ENCODE measurements around the gene PRDM15.

The PRDM15 gene

GRCh38 chr21:41869771-41870170, 9.4 kb downstream of the PRDM15 start:
- CTCF ChIA-PET = no interaction called here
- DNase-seq (ENCODE audit: extremely low spot score) = no peak
- no peak for TF ChIP-seq CTCF (IDR thresholded peaks at IDR 0.05; ENCODE audit: control extremely low read depth, extremely low read depth, low read depth, missing control alignments)
- POLR2A ChIA-PET = no interaction called here

DNA sequence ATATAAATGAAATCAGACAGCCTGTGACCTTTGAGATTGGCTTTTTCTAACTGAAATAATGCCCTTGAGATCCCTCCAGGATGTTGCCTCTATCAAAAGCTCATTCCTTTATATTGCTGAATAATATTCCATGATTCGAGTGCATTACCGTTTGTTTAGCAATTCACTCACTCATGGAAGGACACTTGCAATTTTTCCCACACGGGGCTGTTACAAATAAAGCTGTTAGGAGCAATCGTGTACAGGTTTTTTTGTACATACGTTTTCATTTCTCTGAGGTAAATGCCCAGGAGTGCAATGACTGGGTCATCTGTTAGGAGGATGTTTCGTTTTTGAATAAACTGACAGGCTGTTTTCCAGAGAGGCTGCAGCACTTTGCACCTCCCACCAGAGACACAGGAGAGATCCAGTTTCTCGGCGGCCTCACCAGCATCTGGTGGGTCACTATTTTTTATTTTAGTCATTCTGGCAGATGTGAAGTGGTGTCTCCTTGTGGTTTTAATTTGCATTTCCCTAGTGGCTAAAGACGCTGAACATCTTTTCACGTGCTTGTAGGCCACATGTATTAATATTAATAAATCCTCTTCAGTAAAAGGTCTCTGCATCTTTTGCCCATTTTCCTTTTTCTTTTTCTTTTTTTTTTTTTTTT, 11.0 kb downstream of the PRDM15 start:
- ChIA-PET POLR2A (interaction anchor here (0.7 kb wide), 1 partner anchor 35 kb away, joined by 7 read pairs; no protein-coding TSS in a partner anchor), CTCF (interaction anchor here (1.0 to 2.4 kb wide), 4 partner anchors 10 to 52 kb away, joined by 3 to 12 read pairs (median 4); no protein-coding TSS in a partner anchor)
- no peak for TF ChIP-seq CTCF (IDR thresholded peaks at IDR 0.05; ENCODE audit: control extremely low read depth, extremely low read depth, low read depth, missing control alignments)
- peak; percentile 63 for DNase-seq (ENCODE audit: extremely low spot score)

GRCh38 chr21:41867313-41867712, 11.8 kb downstream of the PRDM15 start:
- TF ChIP-seq CTCF (IDR thresholded peaks at IDR 0.05; ENCODE audit: control extremely low read depth, extremely low read depth, low read depth, missing control alignments) = no peak
- CTCF ChIA-PET = interaction anchor here (1.0 to 2.4 kb wide), 4 partner anchors 10 to 51 kb away, joined by 3 to 12 read pairs (median 4); no protein-coding TSS in a partner anchor
- DNase-seq (ENCODE audit: extremely low spot score) = no peak
- POLR2A ChIA-PET = no interaction called here

- CTCF ChIA-PET = interaction anchor here (1.3 to 2.4 kb wide), 2 partner anchors 11 to 50 kb away, joined by 6 to 12 read pairs; no protein-coding TSS in a partner anchor
- TF ChIP-seq CTCF (IDR thresholded peaks at IDR 0.05; ENCODE audit: control extremely low read depth, extremely low read depth, low read depth, missing control alignments) = no peak
- no peak for DNase-seq (ENCODE audit: extremely low spot score)
- POLR2A ChIA-PET = no interaction called here
Measured at GRCh38 chr21:41866274-41866809, 12.8 kb downstream of the PRDM15 start.

GRCh38 chr21:41865002-41865777, 14.0 kb downstream of the PRDM15 start:
- DNase-seq (ENCODE audit: extremely low spot score) = peak; percentile 71
- no peak for TF ChIP-seq CTCF (IDR thresholded peaks at IDR 0.05; ENCODE audit: control extremely low read depth, extremely low read depth, low read depth, missing control alignments)
- ChIA-PET CTCF (interaction anchor here (1.3 kb wide), 1 partner anchor 48 kb away, joined by 6 read pairs; no protein-coding TSS in a partner anchor), POLR2A (interaction anchor here (0.6 kb wide), 1 partner anchor 18 kb away, joined by 7 read pairs; no protein-coding TSS in a partner anchor)

DNA sequence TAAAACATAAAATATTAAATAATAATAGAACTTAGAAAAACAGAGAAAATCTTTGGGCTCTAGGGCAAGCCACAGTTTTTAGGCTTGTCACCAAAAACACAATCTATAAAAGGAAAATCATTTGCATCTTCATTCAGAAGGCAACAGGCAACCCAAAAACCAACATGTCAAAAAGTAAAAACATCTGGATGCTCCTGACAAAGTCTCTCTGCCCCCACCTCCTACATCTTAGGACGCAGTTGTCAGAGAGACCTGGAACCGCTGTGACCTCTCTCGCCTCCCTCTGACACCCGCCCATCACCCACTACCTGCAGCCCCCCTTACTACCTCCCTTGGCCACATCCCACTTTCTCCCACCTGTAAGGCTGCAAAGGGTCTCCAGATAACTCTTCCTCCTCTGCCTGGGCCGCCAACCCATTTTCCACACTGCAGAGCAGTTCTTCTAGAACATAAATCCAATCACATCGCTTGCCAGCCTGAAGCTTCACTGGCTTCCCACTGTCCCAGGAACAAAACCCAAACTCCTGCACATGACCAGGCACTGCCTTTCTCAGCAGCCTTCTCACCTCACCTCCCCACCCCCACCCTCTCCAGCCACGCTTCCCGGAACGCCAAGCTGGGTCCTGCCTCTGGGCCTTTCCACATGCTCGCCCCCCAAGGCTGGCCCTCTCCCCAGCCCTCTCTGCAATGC, 14.7 kb downstream of the PRDM15 start:
- POLR2A ChIA-PET = interaction anchor here (0.6 kb wide), 1 partner anchor 19 kb away, joined by 7 read pairs; no protein-coding TSS in a partner anchor
- no peak for TF ChIP-seq CTCF (IDR thresholded peaks at IDR 0.05; ENCODE audit: control extremely low read depth, extremely low read depth, low read depth, missing control alignments)

More for the DNA sequence above, 14.7 kb downstream of the PRDM15 start:
- CTCF ChIA-PET = no interaction called here
- no peak for DNase-seq (ENCODE audit: extremely low spot score)
